Measurements from ENCODE around the gene FAM151A.

FAM151A gene

DNA sequence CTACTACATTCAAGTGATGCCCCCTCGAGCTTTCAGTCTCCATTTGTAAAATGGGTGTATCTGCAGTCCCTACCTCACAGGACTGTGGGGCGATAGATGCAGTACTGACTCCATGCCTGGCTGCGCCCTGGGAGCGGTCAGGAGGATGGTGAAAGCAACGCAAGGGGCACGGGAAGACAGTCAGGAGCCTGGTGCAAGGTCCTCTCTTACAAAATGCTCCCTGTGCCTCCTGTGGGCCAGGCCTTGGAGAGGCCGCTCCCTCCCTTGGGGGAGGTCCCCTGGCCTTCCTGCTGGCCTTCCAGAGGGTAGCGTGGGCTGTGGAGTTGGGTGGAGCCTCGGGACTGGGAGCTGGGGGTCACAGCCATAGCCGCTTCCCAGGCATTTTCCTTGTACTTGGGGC lies 21.6 kb downstream of the FAM151A start:
- TF ChIP-seq CTCF (conservative IDR thresholded peaks at IDR 0.05; ENCODE audit: low read depth, low read length), result no peak
- no peak overlapping the region for H3K4me3 ChIP-seq (ENCODE audit: low read depth, low read length)
- no peak for DNase-seq (ENCODE audit: low read depth)

DNA sequence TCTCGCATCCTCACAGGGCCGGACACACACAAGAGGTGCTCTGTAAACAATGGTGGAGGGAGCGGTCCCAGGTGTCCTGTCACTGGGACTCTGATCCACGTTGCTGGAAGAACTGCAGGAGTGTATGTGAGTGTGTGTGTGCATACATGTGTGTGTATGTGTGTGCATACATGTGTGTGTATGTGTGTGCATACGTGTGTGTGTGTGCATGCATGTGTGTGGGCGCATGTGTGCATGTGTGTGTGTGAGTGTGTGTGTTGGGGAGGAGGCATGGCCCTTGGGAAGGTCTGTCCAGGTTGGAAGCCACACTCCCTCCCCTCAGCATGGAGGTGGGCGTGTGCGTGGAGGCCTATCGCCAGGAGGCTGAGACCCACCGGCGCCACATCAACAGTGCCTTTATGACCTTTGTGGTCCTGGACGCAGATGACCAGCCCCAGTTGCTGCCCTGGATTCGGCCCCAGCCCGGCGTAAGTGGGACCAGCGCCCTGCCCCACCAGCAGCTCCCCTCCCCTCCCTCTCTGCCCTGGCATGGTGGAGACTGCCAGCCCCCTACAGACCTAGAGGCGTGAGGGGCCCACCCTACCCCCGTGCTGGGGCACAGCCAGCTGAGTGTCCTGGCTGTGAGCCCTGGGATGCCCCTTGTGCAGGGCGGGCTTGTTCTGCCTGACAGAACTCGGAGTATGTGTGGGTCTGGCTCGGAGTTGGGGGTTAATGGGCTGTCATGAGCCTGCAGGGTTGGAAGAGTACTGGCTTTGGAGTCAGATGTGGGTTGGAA lies 22.2 kb downstream of the FAM151A start:
- TF ChIP-seq CTCF (conservative IDR thresholded peaks at IDR 0.05; ENCODE audit: low read depth, low read length), result no peak
- no peak for DNase-seq (ENCODE audit: low read depth)
- no peak overlapping the region for H3K4me3 ChIP-seq (ENCODE audit: low read depth, low read length)

GRCh38 chr1:54599211-54599823 lies 24.0 kb downstream of the FAM151A start:
- no peak overlapping the region for H3K4me3 ChIP-seq (ENCODE audit: low read depth, low read length)
- TF ChIP-seq CTCF (conservative IDR thresholded peaks at IDR 0.05; ENCODE audit: low read depth, low read length), result no peak
- no peak for DNase-seq (ENCODE audit: low read depth)

DNA sequence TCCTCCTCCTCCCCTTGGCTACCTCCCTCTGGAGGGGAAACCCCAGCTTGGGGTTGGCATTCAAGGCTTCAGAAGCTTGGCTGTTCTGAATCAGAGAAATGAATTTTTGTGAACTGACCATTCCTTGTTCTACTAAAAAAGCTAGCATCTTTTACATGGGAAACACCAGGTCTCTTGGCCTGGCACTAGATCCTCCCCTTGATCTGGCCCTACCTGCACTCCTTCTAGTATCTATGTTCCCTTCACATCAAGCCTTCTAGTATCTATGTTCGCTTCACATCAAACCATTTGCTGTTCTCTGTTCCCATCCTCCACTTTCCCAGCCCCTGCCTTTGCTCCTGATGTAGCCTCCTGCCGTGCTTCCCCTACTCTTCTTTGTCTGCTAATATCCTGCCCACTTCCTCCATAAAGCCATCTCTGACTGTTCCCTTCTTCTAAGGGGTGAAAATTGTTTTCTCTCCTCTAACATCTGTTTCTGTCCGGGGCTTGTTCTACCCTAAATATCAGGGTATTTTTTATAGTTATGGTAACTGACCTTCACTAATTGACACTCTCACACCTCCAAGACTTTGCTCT lies 25.8 kb downstream of the FAM151A start:
- TF ChIP-seq CTCF (conservative IDR thresholded peaks at IDR 0.05; ENCODE audit: low read depth, low read length), result no peak
- H3K4me3 ChIP-seq (ENCODE audit: low read depth, low read length), result no peak overlapping the region
- DNase-seq (ENCODE audit: low read depth), result no peak

DNA sequence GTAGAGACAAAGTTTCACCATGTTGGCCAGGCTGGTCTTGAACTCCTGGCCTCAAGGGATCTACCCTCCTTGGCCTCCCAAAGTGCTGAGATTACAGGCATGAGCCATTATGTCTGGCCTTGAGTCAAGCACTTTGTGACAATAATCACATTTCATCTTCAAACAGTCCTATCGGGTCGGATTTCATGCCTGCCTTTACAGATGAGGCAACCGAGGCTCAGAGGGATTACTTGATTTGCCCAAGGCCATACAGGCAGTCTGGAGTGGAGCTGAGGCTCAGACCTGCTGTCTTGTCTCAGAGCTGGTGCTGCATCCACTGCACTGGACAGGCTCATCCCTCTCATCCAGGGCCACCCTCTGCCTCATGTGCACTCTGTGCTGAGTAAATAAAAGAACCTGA lies 26.6 kb downstream of the FAM151A start:
- H3K4me3 ChIP-seq (ENCODE audit: low read depth, low read length), result no peak overlapping the region
- no peak for DNase-seq (ENCODE audit: low read depth)
- TF ChIP-seq CTCF (conservative IDR thresholded peaks at IDR 0.05; ENCODE audit: low read depth, low read length), result no peak

DNA sequence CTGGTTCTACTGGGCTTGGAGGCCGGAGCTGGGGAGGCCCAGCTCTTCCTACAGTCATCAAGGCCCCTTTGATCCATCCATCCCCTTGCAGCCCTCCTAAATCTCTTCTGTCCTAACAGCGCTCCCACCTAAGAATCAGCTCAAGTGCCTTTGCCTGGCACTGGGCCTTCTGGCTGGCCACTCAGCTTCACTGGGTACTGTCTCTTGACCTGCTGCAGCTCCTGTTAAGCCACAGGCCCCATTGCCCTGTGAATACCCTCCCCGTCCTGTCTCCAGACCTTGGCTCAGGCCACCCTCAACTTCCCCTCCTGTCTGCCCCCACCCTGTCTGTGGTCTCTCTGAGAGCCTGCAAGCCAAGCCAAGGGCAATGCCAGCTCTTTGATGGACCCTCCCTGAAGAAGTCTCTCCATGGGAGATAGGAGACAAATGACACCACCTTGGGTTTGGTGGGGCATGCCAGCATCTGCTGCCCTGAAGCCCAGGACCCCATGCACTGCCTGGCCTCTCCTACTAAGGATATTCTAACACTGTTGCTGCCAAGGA lies 27.3 kb downstream of the FAM151A start:
- no peak for DNase-seq (ENCODE audit: low read depth)
- H3K4me3 ChIP-seq (ENCODE audit: low read depth, low read length), result no peak overlapping the region
- TF ChIP-seq CTCF (conservative IDR thresholded peaks at IDR 0.05; ENCODE audit: low read depth, low read length), result no peak

Measured in choroid plexus epithelial cell (primary cell).